Measurements from ENCODE around the gene CCND1.

The CCND1 gene

GRCh38 chr11:69624293-69624692 lies 16.7 kb upstream of the CCND1 start:
- Histone ChIP-seq H3K4me1 (ENCODE audit: insufficient read depth, poor library complexity, severe bottlenecking) (no peaks in the 10 kb centered on the region), H3K9me3 (ENCODE audit: severe bottlenecking) (no peaks in the 10 kb centered on the region), H3K27ac (ENCODE audit: poor library complexity, severe bottlenecking) (no peak overlapping the region), H3K27me3 (ENCODE audit: insufficient read depth, poor library complexity, severe bottlenecking) (no peaks in the 10 kb centered on the region), H3K4me3 (ENCODE audit: severe bottlenecking) (no peak overlapping the region), H3K36me3 (ENCODE audit: low read depth) (no peaks in the 10 kb centered on the region)
- TF ChIP-seq CTCF (IDR thresholded peaks at IDR 0.05; ENCODE audit: poor library complexity, severe bottlenecking), result no peak
- no peak for ATAC-seq (ENCODE audit: low read depth)
- DNase-seq (ENCODE audit: low spot score), result no peak

- Histone ChIP-seq H3K4me1 (ENCODE audit: insufficient read depth, poor library complexity, severe bottlenecking) (no peaks in the 10 kb centered on the region), H3K9me3 (ENCODE audit: severe bottlenecking) (no peaks in the 10 kb centered on the region), H3K36me3 (ENCODE audit: low read depth) (no peaks in the 10 kb centered on the region), H3K4me3 (ENCODE audit: severe bottlenecking) (no peak overlapping the region), H3K27ac (ENCODE audit: poor library complexity, severe bottlenecking) (no peak overlapping the region), H3K27me3 (ENCODE audit: insufficient read depth, poor library complexity, severe bottlenecking) (no peaks in the 10 kb centered on the region)
- DNase-seq (ENCODE audit: low spot score), result no peak
- TF ChIP-seq CTCF (IDR thresholded peaks at IDR 0.05; ENCODE audit: poor library complexity, severe bottlenecking), result no peak
- no peak for ATAC-seq (ENCODE audit: low read depth)
Observed at GRCh38 chr11:69625476-69625875, 15.5 kb upstream of the CCND1 start.

- no peak for ATAC-seq (ENCODE audit: low read depth)
- Histone ChIP-seq H3K9me3 (ENCODE audit: severe bottlenecking) (no peaks in the 10 kb centered on the region), H3K4me3 (ENCODE audit: severe bottlenecking) (no peak overlapping the region), H3K27ac (ENCODE audit: poor library complexity, severe bottlenecking) (no peak overlapping the region), H3K36me3 (ENCODE audit: low read depth) (no peaks in the 10 kb centered on the region), H3K27me3 (ENCODE audit: insufficient read depth, poor library complexity, severe bottlenecking) (no peaks in the 10 kb centered on the region), H3K4me1 (ENCODE audit: insufficient read depth, poor library complexity, severe bottlenecking) (no peaks in the 10 kb centered on the region)
- no peak for DNase-seq (ENCODE audit: low spot score)
- TF ChIP-seq CTCF (IDR thresholded peaks at IDR 0.05; ENCODE audit: poor library complexity, severe bottlenecking), result no peak
Observed at GRCh38 chr11:69627551-69627950, 13.4 kb upstream of the CCND1 start.

- ATAC-seq (ENCODE audit: low read depth) (no peak), DNase-seq (ENCODE audit: low spot score) (no peak)
- H3K27me3 ChIP-seq (ENCODE audit: insufficient read depth, poor library complexity, severe bottlenecking), result no peaks in the 10 kb centered on the region
- no peaks in the 10 kb centered on the region for H3K9me3 ChIP-seq (ENCODE audit: severe bottlenecking)
- TF ChIP-seq CTCF (IDR thresholded peaks at IDR 0.05; ENCODE audit: poor library complexity, severe bottlenecking), result no peak
- H3K4me1 ChIP-seq (ENCODE audit: insufficient read depth, poor library complexity, severe bottlenecking), result no peaks in the 10 kb centered on the region
- H3K4me3 ChIP-seq (ENCODE audit: severe bottlenecking), result no peak overlapping the region
- no peak overlapping the region for H3K27ac ChIP-seq (ENCODE audit: poor library complexity, severe bottlenecking)
- H3K36me3 ChIP-seq (ENCODE audit: low read depth), result no peaks in the 10 kb centered on the region
Observed at GRCh38 chr11:69630017-69630416, 10.9 kb upstream of the CCND1 start.

- Histone ChIP-seq H3K27ac (ENCODE audit: poor library complexity, severe bottlenecking) (no peak overlapping the region), H3K4me1 (ENCODE audit: insufficient read depth, poor library complexity, severe bottlenecking) (no peaks in the 10 kb centered on the region), H3K27me3 (ENCODE audit: insufficient read depth, poor library complexity, severe bottlenecking) (no peaks in the 10 kb centered on the region), H3K36me3 (ENCODE audit: low read depth) (no peaks in the 10 kb centered on the region), H3K9me3 (ENCODE audit: severe bottlenecking) (no peaks in the 10 kb centered on the region), H3K4me3 (ENCODE audit: severe bottlenecking) (no peak overlapping the region)
- DNase-seq (ENCODE audit: low spot score) (no peak), ATAC-seq (ENCODE audit: low read depth) (no peak)
- TF ChIP-seq CTCF (IDR thresholded peaks at IDR 0.05; ENCODE audit: poor library complexity, severe bottlenecking), result no peak
Observed at GRCh38 chr11:69630424-69630823, 10.5 kb upstream of the CCND1 start.
